VCaP (cell line): ENCODE measurements around the gene DCLK1.
"Not testable (repeated sequence)": the region's sequence is repeated elsewhere in the genome, so short reads cannot be mapped to it uniquely, and the experiment has no call there.

ENCODE experiments used
- H3K27ac ChIP-seq: fragments of 450-650 bp; 2 replicates; pipeline ENCODE4 v1.5.1; 2017
- CTCF ChIP-seq: fragments of 450-650 bp; conservative IDR thresholded peaks from 2 replicates; pipeline ENCODE4 v1.5.1; 2017; ENCODE audit warnings: mild to moderate bottlenecking, moderate library complexity

DCLK1 gene

GRCh38 chr13:35987572-35988513, 143.3 kb downstream of the DCLK1 start:
- TF ChIP-seq CTCF = no peak
- no peak overlapping the region for H3K27ac ChIP-seq

DNA sequence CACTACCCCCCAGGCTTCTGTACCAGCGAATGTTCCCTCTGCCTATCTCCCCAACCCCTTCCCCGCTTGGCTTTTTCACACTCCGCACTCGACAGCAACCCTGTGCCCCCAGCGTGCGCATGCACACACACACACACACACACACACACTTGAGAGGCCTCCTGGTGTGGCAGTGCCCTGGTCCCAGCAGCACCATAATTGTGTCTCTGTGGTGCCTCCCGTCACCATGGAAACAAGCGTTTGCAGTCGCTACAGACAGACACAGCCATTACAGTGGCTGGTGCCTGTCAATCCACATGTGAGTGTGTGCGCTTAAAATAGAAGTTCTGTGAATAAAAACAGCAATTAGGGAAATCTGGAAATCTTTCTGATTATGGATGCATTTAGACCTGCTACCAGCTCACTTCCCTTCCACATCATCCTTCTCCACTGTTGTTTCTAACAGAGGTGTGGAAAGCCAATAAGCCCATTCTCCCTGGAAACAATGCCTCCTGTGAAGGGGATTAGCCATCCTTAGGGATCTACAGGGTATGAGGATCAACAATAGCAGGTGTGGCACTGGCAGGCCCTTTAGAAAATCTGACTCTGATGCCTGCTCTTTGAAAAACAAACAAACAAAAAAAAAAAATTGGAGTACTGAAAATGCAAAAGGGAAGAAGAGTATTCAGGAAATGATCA, 146.3 kb downstream of the DCLK1 start:
- H3K27ac ChIP-seq = no peak overlapping the region
- no peak for TF ChIP-seq CTCF

DNA sequence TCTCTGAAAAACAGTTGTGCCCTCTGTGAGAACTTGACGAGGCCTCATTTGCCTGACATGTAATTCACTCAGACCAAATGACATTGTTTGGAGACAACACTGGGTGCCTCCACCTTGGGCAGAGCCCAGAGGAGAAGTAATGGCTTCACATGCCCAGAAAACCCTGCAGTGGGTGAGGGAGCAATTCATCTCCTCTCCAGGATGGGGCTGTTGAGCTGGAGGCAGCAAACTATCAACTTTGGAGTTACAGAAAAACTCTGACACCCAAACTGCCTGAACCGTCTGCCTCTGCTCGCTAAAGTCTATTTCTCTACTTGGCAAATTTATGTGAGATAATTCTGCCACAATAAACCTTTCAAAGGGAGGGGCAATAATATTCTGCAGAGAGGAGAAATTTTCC, 146.9 kb downstream of the DCLK1 start:
- H3K27ac ChIP-seq = no peak overlapping the region
- TF ChIP-seq CTCF = 0 out of 2 replicates have a peak, but pooled peaks have one; percentile 8

DNA sequence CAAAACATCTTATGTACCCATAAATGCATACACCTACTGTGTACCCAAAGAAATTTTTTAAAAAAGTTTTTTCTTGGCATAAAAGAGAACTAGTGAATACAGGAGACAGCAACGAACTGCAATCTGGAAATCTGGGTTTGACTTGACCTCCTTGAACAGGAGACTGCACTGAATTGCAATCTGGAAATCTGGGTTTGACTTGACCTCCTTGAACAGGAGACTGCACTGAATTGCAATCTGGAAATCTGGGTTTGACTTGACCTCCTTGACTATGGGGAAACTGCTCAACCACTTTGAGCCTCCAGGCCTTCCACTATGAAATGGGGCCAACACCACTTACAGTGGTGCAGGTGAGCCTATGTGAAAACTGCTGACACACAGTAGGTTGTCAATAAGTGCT, 147.5 kb downstream of the DCLK1 start:
- not testable (repeated sequence) for H3K27ac ChIP-seq

- no peak for TF ChIP-seq CTCF
Observed at GRCh38 chr13:35983206-35983605, 148.0 kb downstream of the DCLK1 start.

DNA sequence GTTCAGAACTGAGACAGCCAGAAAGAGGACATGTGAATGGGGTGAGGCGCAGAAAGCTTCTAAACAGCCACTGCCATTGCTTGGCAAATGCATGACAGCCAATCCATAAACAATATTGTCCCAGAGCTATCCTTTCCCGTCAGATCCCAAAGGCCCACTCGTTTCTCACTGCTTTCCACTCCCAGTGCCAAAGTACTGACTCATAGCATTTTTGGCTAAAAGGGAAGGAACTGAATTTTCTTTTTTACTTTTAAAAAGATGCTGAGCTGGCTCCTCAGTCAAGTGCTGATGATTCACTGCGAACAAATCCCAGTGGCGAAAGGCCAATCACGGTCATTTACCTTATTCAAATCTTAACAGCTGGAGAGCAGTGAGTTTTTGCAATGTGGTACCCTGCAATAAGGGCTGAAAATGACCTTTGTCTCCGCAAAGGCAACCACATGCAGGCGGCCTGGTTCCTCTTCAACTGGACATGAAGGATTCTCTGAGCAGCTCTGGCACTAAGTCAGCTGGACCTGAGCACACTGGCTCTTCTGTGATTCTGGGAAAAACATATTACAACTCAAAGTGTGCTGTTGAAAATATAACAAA, 151.7 kb downstream of the DCLK1 start:
- no peak overlapping the region for H3K27ac ChIP-seq
- no peak for TF ChIP-seq CTCF

More at GRCh38 chr13:35983206-35983605, 148.0 kb downstream of the DCLK1 start:
- no peak overlapping the region for H3K27ac ChIP-seq

DNA sequence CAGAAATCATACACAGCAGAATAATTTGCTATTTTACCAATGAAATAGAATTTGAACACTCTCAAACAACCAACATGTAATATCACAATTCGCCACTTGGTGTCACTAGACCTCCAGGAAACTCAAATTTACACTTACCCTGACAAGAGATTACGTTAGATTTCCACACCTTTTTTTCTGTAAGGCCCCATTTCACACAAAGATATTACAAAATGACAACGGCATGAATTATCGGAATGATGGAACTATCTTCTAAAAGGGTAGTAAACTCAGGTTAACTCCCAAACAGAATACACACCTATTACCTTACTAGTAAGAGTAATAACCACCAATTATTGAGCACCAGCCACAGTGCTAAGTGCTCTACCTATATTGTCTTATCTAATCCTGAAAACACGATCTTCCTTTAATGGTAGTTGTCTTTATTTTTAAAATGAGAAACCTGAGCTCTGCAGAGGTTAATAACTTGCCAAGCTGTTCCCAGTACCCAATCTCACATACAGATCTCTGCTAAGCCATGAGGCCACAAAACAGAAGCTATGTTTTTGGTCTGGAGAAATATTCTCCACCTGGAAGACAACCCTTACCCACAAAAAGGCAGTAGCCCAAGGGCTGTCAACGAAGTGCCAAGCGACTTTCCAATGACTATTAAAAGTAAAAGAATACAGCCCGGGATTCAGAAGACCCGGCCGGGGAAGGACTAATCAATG, 152.4 kb downstream of the DCLK1 start:
- peak; percentile 76 for TF ChIP-seq CTCF
- H3K27ac ChIP-seq = no peak overlapping the region
